Stimulated activated CD8-positive, alpha-beta memory T cell treated with anti-CD3 and anti-CD28 coated beads, Interleukin-15, amount 100 ng/mL, for 1 hour (primary cell): ENCODE data around the gene SH3BP5.

Experiments used
- DNase-seq: peaks from one replicate; pipeline ENCODE4 v3.0.0-alpha.2; 2020; ENCODE audit warnings: low read depth

SH3BP5 gene

GRCh38 chr3:15297608-15298350 lies 34.6 kb downstream of the SH3BP5 start:
- DNase-seq, result no peak

- DNase-seq, result no peak
Measured at GRCh38 chr3:15295506-15295905, 36.9 kb downstream of the SH3BP5 start.

GRCh38 chr3:15294929-15295328 lies 37.5 kb downstream of the SH3BP5 start:
- no peak for DNase-seq

GRCh38 chr3:15292765-15293522 lies 39.4 kb downstream of the SH3BP5 start:
- DNase-seq, result no peak

GRCh38 chr3:15291589-15292541 lies 40.5 kb downstream of the SH3BP5 start:
- no peak for DNase-seq

GRCh38 chr3:15290736-15291135 lies 41.6 kb downstream of the SH3BP5 start:
- no peak for DNase-seq

- no peak for DNase-seq
Measured at GRCh38 chr3:15289661-15290060, 42.7 kb downstream of the SH3BP5 start.

- no peak for DNase-seq
Measured at GRCh38 chr3:15288331-15289035, 43.9 kb downstream of the SH3BP5 start.

GRCh38 chr3:15287565-15288330 lies 44.6 kb downstream of the SH3BP5 start:
- DNase-seq, result no peak

- no peak for DNase-seq
Measured at GRCh38 chr3:15286022-15286421, 46.4 kb downstream of the SH3BP5 start.

GRCh38 chr3:15284121-15284889 lies 48.1 kb downstream of the SH3BP5 start:
- DNase-seq, result no peak

GRCh38 chr3:15283702-15284101 lies 48.7 kb downstream of the SH3BP5 start:
- no peak for DNase-seq

GRCh38 chr3:15281817-15282216 lies 50.6 kb downstream of the SH3BP5 start:
- no peak for DNase-seq

GRCh38 chr3:15280853-15281532 lies 51.4 kb downstream of the SH3BP5 start:
- DNase-seq, result no peak

GRCh38 chr3:15279671-15280402 lies 52.5 kb downstream of the SH3BP5 start:
- DNase-seq, result no peak

- DNase-seq, result no peak
Measured at GRCh38 chr3:15279205-15279604, 53.2 kb downstream of the SH3BP5 start.

GRCh38 chr3:15277861-15278500 lies 54.4 kb downstream of the SH3BP5 start:
- DNase-seq, result no peak

- DNase-seq, result no peak
Measured at GRCh38 chr3:15276028-15276724, 56.2 kb downstream of the SH3BP5 start.
